Activated B cell treated with CpG ODN at 0.5 μM for 24 hours (primary cell): ENCODE data around the gene PFDN6. TPM values are rescaled to one million over a fixed set of nuclear protein-coding genes. Genes with fewer than 3 reads are reported as not detected.

Source experiments
- ATAC-seq: fragments of 200-7000 bp; cut with Tn5 transposase; one replicate; pipeline ENCODE4 v1.10.0; 2021; ENCODE audit warnings: low read depth, mild to moderate bottlenecking, moderate library complexity
- CTCF ChIA-PET: fragments of 350-600 bp; sonication (Branson Sonifier 250); formaldehyde crosslinking; loops from one replicate; lab custom pipeline; 2021; ENCODE audit warnings: antibody characterized with exemption; lab: Charles Lee
- POLR2A ChIA-PET: fragments of 350-600 bp; sonication (Branson Sonifier 250); formaldehyde crosslinking; loops from one replicate; lab custom pipeline; 2021; ENCODE audit warnings: antibody characterized with exemption; lab: Charles Lee
- DNase-seq: peaks from one replicate; pipeline ENCODE4 v3.0.0; 2022
- H3K27ac Mint-ChIP-seq: one replicate; pipeline ENCODE4 v1.8.0; 2020; ENCODE audit warnings: mixed read lengths
- H3K27me3 Mint-ChIP-seq: one replicate; pipeline ENCODE4 v1.8.0; 2021; ENCODE audit warnings: mixed read lengths
- H3K36me3 Mint-ChIP-seq: one replicate; pipeline ENCODE4 v1.8.0; 2021; ENCODE audit warnings: low read depth, mixed read lengths
- H3K4me1 Mint-ChIP-seq: one replicate; pipeline ENCODE4 v1.8.0; 2021; ENCODE audit warnings: mixed read lengths
- H3K4me3 Mint-ChIP-seq: one replicate; pipeline ENCODE4 v1.8.0; 2020; ENCODE audit warnings: mild to moderate bottlenecking, mixed read lengths
- H3K9me3 Mint-ChIP-seq: one replicate; pipeline ENCODE4 v1.8.0; 2020; ENCODE audit warnings: mixed read lengths
- intact Hi-C: fragments of 100-400 bp; cut with micrococcal nuclease; formaldehyde crosslinking; loops from one replicate; pipeline ENCODE4 v1.15.1; 2024
- total RNA-seq: library from RNA; stranded (reverse); gene quantifications from 2 replicates; pipeline ENCODE4 v1.2.3, GENCODE V29; 2022
- TF ChIP-seq, protein P1 (sequence below): fragments of 200-600 bp; IDR thresholded peaks from one replicate; pipeline ENCODE4 v1.8.0; 2022; ENCODE audit warnings: antibody characterized with exemption, mild to moderate bottlenecking

Gene PFDN6
- total RNA-seq, 1 donor from 2014 or later = 82.8 TPM

DNA sequence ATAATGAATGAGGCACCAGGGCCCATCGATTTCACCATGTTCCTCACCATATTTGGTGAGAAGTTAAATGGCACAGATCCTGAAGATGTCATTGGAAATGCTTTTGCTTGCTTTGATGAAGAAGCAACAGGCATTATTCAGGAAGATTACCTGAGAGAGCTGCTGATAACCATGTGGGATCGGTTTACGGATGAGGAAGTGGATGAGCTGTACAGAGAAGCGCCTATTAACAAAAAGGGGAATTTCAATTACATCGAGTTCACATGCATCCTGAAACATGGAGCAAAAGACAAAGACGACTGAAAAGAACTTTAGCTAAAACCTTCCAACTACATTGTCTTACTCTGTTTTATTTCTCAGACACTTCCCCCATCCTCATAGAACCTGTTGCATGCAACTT is 49.8 kb downstream of the PFDN6 start:
- intact Hi-C loops = no loop called here
- no peaks in the 10 kb centered on the region for H3K36me3 Mint-ChIP-seq
- DNase-seq (no peak), ATAC-seq (no peak)
- H3K4me1 Mint-ChIP-seq = peaks cover 45% of the 10 kb centered on the region
- H3K4me3 Mint-ChIP-seq = no peak overlapping the region
- POLR2A ChIA-PET = interaction anchor here (0.7 to 0.8 kb wide), 3 partner anchors 21 to 358 kb away, joined by 3 to 7 read pairs (median 4); partner anchors contain the start of gene ZBTB22
- no peak overlapping the region for H3K27ac Mint-ChIP-seq
- no peaks in the 10 kb centered on the region for H3K9me3 Mint-ChIP-seq
- CTCF ChIA-PET = no interaction called here
- TF ChIP-seq, protein P1, sequence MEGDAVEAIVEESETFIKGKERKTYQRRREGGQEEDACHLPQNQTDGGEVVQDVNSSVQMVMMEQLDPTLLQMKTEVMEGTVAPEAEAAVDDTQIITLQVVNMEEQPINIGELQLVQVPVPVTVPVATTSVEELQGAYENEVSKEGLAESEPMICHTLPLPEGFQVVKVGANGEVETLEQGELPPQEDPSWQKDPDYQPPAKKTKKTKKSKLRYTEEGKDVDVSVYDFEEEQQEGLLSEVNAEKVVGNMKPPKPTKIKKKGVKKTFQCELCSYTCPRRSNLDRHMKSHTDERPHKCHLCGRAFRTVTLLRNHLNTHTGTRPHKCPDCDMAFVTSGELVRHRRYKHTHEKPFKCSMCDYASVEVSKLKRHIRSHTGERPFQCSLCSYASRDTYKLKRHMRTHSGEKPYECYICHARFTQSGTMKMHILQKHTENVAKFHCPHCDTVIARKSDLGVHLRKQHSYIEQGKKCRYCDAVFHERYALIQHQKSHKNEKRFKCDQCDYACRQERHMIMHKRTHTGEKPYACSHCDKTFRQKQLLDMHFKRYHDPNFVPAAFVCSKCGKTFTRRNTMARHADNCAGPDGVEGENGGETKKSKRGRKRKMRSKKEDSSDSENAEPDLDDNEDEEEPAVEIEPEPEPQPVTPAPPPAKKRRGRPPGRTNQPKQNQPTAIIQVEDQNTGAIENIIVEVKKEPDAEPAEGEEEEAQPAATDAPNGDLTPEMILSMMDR = no peak
- H3K27me3 Mint-ChIP-seq = no peaks in the 10 kb centered on the region

Other genes starting within 250 kb of the PFDN6 start
- gene HLA-DPA1, start 216.0 kb upstream of the PFDN6 start, total RNA-seq = 718 and 730 TPM in 2 replicates
- 853 and 854 TPM in 2 replicates for gene HLA-DPB1, start 213.6 kb upstream of the PFDN6 start, total RNA-seq
- 0.32 and 0.47 TPM in 2 replicates for gene COL11A2, start 97.1 kb upstream of the PFDN6 start, total RNA-seq
- gene RXRB, start 88.9 kb upstream of the PFDN6 start, total RNA-seq = 72.4 and 74.3 TPM in 2 replicates
- 31.7 and 35.2 TPM in 2 replicates for gene SLC39A7, start 88.7 kb upstream of the PFDN6 start, total RNA-seq
- gene HSD17B8, start 84.9 kb upstream of the PFDN6 start, total RNA-seq = 12.3 TPM in 2 replicates
- 41.7 and 43.8 TPM in 2 replicates for gene RING1, start 81.1 kb upstream of the PFDN6 start, total RNA-seq
- 82.0 and 97.2 TPM in 2 replicates for gene VPS52, start 17.7 kb upstream of the PFDN6 start, total RNA-seq
- gene RPS18, start 17.5 kb upstream of the PFDN6 start, total RNA-seq = 4,710 and 5,877 TPM in 2 replicates
- gene B3GALT4, start 12.5 kb upstream of the PFDN6 start, total RNA-seq = 19.1 and 19.4 TPM in 2 replicates
- gene WDR46, start 362 bp upstream of the PFDN6 start, total RNA-seq = 114 and 117 TPM in 2 replicates
- gene RGL2, start 9.3 kb downstream of the PFDN6 start, total RNA-seq = 54.7 and 66.5 TPM in 2 replicates
- 319 and 350 TPM in 2 replicates for gene TAPBP, start 24.5 kb downstream of the PFDN6 start, total RNA-seq
- 31.6 and 31.8 TPM in 2 replicates for gene ZBTB22, start 28.1 kb downstream of the PFDN6 start, total RNA-seq
- 82.5 and 85.4 TPM in 2 replicates for gene DAXX, start 33.4 kb downstream of the PFDN6 start, total RNA-seq
- gene KIFC1, start 102.2 kb downstream of the PFDN6 start, total RNA-seq = 1.9 and 2.2 TPM in 2 replicates
- 76.0 and 83.4 TPM in 2 replicates for gene PHF1, start 121.4 kb downstream of the PFDN6 start, total RNA-seq
- 111 and 120 TPM in 2 replicates for gene CUTA, start 128.5 kb downstream of the PFDN6 start, total RNA-seq
- 19.5 and 25.4 TPM in 2 replicates for gene SYNGAP1, start 130.5 kb downstream of the PFDN6 start, total RNA-seq
- 10.7 and 12.5 TPM in 2 replicates for gene ZBTB9, start 165.0 kb downstream of the PFDN6 start, total RNA-seq